HAP-1 (cell line): ENCODE results near the gene SLC2A10.

Experiments
- DNase-seq, 2 experiments: peaks; one replicate each; pipeline ENCODE4 v3.0.0-alpha.2; 2016 to 2020; ENCODE audit warnings: low spot score in 2 of 2
- H3K27me3 ChIP-seq: fragments of 250-450 bp; sonication (Bioruptor Pico); 2 replicates; pipeline ENCODE4 v1.5.1; 2020; ENCODE audit warnings: low read depth, mild to moderate bottlenecking, moderate library complexity
- H3K36me3 ChIP-seq: fragments of 250-450 bp; sonication (Bioruptor Pico); replicated peaks from 2 replicates; pipeline ENCODE4 v1.5.1; 2020; ENCODE audit warnings: mild to moderate bottlenecking
- H3K4me1 ChIP-seq: fragments of 250-450 bp; sonication (Bioruptor Pico); 2 replicates; pipeline ENCODE4 v1.5.1; 2020; ENCODE audit warnings: mild to moderate bottlenecking
- H3K4me3 ChIP-seq: fragments of 250-450 bp; sonication (Bioruptor Pico); 2 replicates; pipeline ENCODE4 v1.5.1; 2020; ENCODE audit warnings: mild to moderate bottlenecking, moderate library complexity
- H3K9me3 ChIP-seq: fragments of 250-450 bp; sonication (Bioruptor Pico); 2 replicates; pipeline ENCODE4 v1.5.1; 2020; ENCODE audit warnings: mild to moderate bottlenecking, moderate library complexity
- in situ Hi-C: fragments of 300-500 bp; cut with MboI; formaldehyde crosslinking; loops from 3 replicates; pipeline ENCODE4 v1.14.3; 2020; ENCODE audit warnings: low sequenced_read_pairs, inconsistent platforms, mixed read lengths

Gene SLC2A10

GRCh38 chr20:46720019-46720418, 10.6 kb downstream of the SLC2A10 start:
- Histone ChIP-seq H3K9me3 (no peaks in the 10 kb centered on the region), H3K27me3 (no peaks in the 10 kb centered on the region), H3K4me1 (no peaks in the 10 kb centered on the region), H3K4me3 (no peak overlapping the region), H3K36me3 (no peaks in the 10 kb centered on the region)
- in situ Hi-C loops = no loop called here
- no peak for DNase-seq

- in situ Hi-C loops = no loop called here
- DNase-seq = no peak
Measured at GRCh38 chr20:46720776-46721425, 11.5 kb downstream of the SLC2A10 start.

GRCh38 chr20:46721476-46721875, 12.0 kb downstream of the SLC2A10 start:
- H3K27me3 ChIP-seq = no peaks in the 10 kb centered on the region
- no peaks in the 10 kb centered on the region for H3K9me3 ChIP-seq
- in situ Hi-C loops = no loop called here
- DNase-seq = no peak
- no peak overlapping the region for H3K4me3 ChIP-seq
- H3K4me1 ChIP-seq = no peaks in the 10 kb centered on the region
- H3K36me3 ChIP-seq = no peaks in the 10 kb centered on the region

More at GRCh38 chr20:46720776-46721425, 11.5 kb downstream of the SLC2A10 start:
- Histone ChIP-seq H3K36me3 (no peaks in the 10 kb centered on the region), H3K27me3 (no peaks in the 10 kb centered on the region), H3K4me3 (no peak overlapping the region), H3K4me1 (no peaks in the 10 kb centered on the region), H3K9me3 (no peaks in the 10 kb centered on the region)

GRCh38 chr20:46722450-46722849, 13.0 kb downstream of the SLC2A10 start:
- H3K27me3 ChIP-seq = no peaks in the 10 kb centered on the region
- H3K9me3 ChIP-seq = no peaks in the 10 kb centered on the region
- in situ Hi-C loops = no loop called here
- no peaks in the 10 kb centered on the region for H3K36me3 ChIP-seq
- no peaks in the 10 kb centered on the region for H3K4me1 ChIP-seq
- no peak overlapping the region for H3K4me3 ChIP-seq
- no peak for DNase-seq

- no peak for DNase-seq
- H3K36me3 ChIP-seq = no peaks in the 10 kb centered on the region
- H3K27me3 ChIP-seq = no peaks in the 10 kb centered on the region
- no peaks in the 10 kb centered on the region for H3K9me3 ChIP-seq
- H3K4me3 ChIP-seq = no peak overlapping the region
- no peaks in the 10 kb centered on the region for H3K4me1 ChIP-seq
- in situ Hi-C loops = no loop called here
Measured at GRCh38 chr20:46723039-46723438, 13.6 kb downstream of the SLC2A10 start.

- no peak overlapping the region for H3K4me3 ChIP-seq
- in situ Hi-C loops = no loop called here
- DNase-seq = no peak
- no peaks in the 10 kb centered on the region for H3K27me3 ChIP-seq
- H3K4me1 ChIP-seq = no peaks in the 10 kb centered on the region
- no peaks in the 10 kb centered on the region for H3K36me3 ChIP-seq
- no peaks in the 10 kb centered on the region for H3K9me3 ChIP-seq
Measured at GRCh38 chr20:46724343-46724959, 15.0 kb downstream of the SLC2A10 start.

GRCh38 chr20:46725186-46726165, 16.0 kb downstream of the SLC2A10 start:
- Histone ChIP-seq H3K4me3 (no peak overlapping the region), H3K36me3 (no peaks in the 10 kb centered on the region), H3K9me3 (no peaks in the 10 kb centered on the region), H3K27me3 (no peaks in the 10 kb centered on the region), H3K4me1 (no peaks in the 10 kb centered on the region)
- DNase-seq = no peak
- in situ Hi-C loops = no loop called here

GRCh38 chr20:46731770-46732169, 22.3 kb downstream of the SLC2A10 start:
- in situ Hi-C loops = no loop called here

GRCh38 chr20:46735436-46735835, 26.0 kb downstream of the SLC2A10 start:
- DNase-seq = no peak
- in situ Hi-C loops = no loop called here

More at GRCh38 chr20:46731770-46732169, 22.3 kb downstream of the SLC2A10 start:
- H3K27me3 ChIP-seq = no peaks in the 10 kb centered on the region
- no peaks in the 10 kb centered on the region for H3K4me1 ChIP-seq
- no peak for DNase-seq
- no peaks in the 10 kb centered on the region for H3K9me3 ChIP-seq
- H3K4me3 ChIP-seq = no peak overlapping the region
- no peaks in the 10 kb centered on the region for H3K36me3 ChIP-seq

GRCh38 chr20:46739431-46740213, 30.2 kb downstream of the SLC2A10 start:
- no peak for DNase-seq
- Histone ChIP-seq H3K4me3 (no peak overlapping the region), H3K27me3 (peaks cover 4% of the 10 kb centered on the region), H3K4me1 (no peaks in the 10 kb centered on the region), H3K9me3 (no peaks in the 10 kb centered on the region), H3K36me3 (no peaks in the 10 kb centered on the region)
- in situ Hi-C loops = no loop called here

More at GRCh38 chr20:46735436-46735835, 26.0 kb downstream of the SLC2A10 start:
- H3K36me3 ChIP-seq = no peaks in the 10 kb centered on the region
- H3K9me3 ChIP-seq = no peaks in the 10 kb centered on the region
- no peaks in the 10 kb centered on the region; the same call in none of the 2 replicates for H3K27me3 ChIP-seq
- no peaks in the 10 kb centered on the region for H3K4me1 ChIP-seq
- H3K4me3 ChIP-seq = no peak overlapping the region

GRCh38 chr20:46740214-46740609, 30.8 kb downstream of the SLC2A10 start:
- H3K27me3 ChIP-seq = peaks cover 7% of the 10 kb centered on the region
- in situ Hi-C loops = no loop called here
- no peaks in the 10 kb centered on the region for H3K9me3 ChIP-seq
- H3K4me3 ChIP-seq = no peak overlapping the region
- no peaks in the 10 kb centered on the region for H3K36me3 ChIP-seq
- no peaks in the 10 kb centered on the region for H3K4me1 ChIP-seq
- no peak for DNase-seq

GRCh38 chr20:46741924-46742668, 32.6 kb downstream of the SLC2A10 start:
- Histone ChIP-seq H3K4me1 (no peaks in the 10 kb centered on the region), H3K4me3 (no peak overlapping the region), H3K9me3 (no peaks in the 10 kb centered on the region), H3K36me3 (no peaks in the 10 kb centered on the region), H3K27me3 (peaks cover 11% of the 10 kb centered on the region)
- in situ Hi-C loops = no loop called here
- no peak for DNase-seq

GRCh38 chr20:46742669-46743045, 33.2 kb downstream of the SLC2A10 start:
- H3K9me3 ChIP-seq = no peaks in the 10 kb centered on the region
- in situ Hi-C loops = no loop called here
- peaks cover 15% of the 10 kb centered on the region for H3K27me3 ChIP-seq
- no peak overlapping the region for H3K4me3 ChIP-seq
- DNase-seq = no peak
- no peaks in the 10 kb centered on the region for H3K4me1 ChIP-seq
- no peaks in the 10 kb centered on the region for H3K36me3 ChIP-seq
